Fibroblast of villous mesenchyme (primary cell): ENCODE results near the gene ZBTB48. TPM values are rescaled to one million over a fixed set of nuclear protein-coding genes. Genes with fewer than 3 reads are reported as not detected.

Source experiments
- DNase-seq: peaks from one replicate; pipeline ENCODE4 v3.0.0-alpha.2; 2010; ENCODE audit warnings: low read depth
- H3K4me3 ChIP-seq: 2 replicates; pipeline ENCODE4 v1.5.1; 2011; ENCODE audit warnings: low read depth, mild to moderate bottlenecking, low read length
- CTCF ChIP-seq: IDR thresholded peaks from 2 replicates; pipeline ENCODE4 v1.5.1; 2012; ENCODE audit warnings: low read depth, mild to moderate bottlenecking, low read length; ENCODE audit not compliant: insufficient read depth
- small RNA-seq: library from RNA; depleted of rRNA; stranded (forward); fragments of <200 nt; gene quantifications from one replicate; pipeline ENCODE3, GENCODE V24; 2012
- total RNA-seq: library from RNA; depleted of rRNA; stranded (reverse); fragments of >200 nt; gene quantifications from 2 replicates; pipeline ENCODE4 v1.2.3, GENCODE V29; 2012

ZBTB48 gene
- total RNA-seq, 1 donor, result 10.8 TPM

- no peak for TF ChIP-seq CTCF
- DNase-seq, result no peak
- H3K4me3 ChIP-seq, result no peak overlapping the region
These were observed 58.0 kb downstream of the ZBTB48 start for GRCh38 chr1:6637770-6638169.

GRCh38 chr1:6638226-6638625 is 58.4 kb downstream of the ZBTB48 start:
- no peak for TF ChIP-seq CTCF
- H3K4me3 ChIP-seq, result no peak overlapping the region
- peak; percentile 77 for DNase-seq

Small RNAs within 50 kb of the gene (small RNA-seq; reads per million reads assigned to genes)
- not detected for gene RNU6-731P

Other genes with a start within 250 kb of the ZBTB48 start
- gene ACOT7, start 186.2 kb upstream of the ZBTB48 start, total RNA-seq, result 16.1 and 17.3 TPM in 2 replicates
- 0.43 TPM in 1 of 2 replicates, not detected in the other for gene HES2, start 160.1 kb upstream of the ZBTB48 start, total RNA-seq
- not detected in 2 replicates for gene ESPN, start 155.2 kb upstream of the ZBTB48 start, total RNA-seq
- gene TNFRSF25, start 113.8 kb upstream of the ZBTB48 start, total RNA-seq, result 2.9 and 3.9 TPM in 2 replicates
- gene PLEKHG5, start 88.3 kb upstream of the ZBTB48 start, total RNA-seq, result 7.4 and 11.2 TPM in 2 replicates
- gene NOL9, start 25.5 kb upstream of the ZBTB48 start, total RNA-seq, result 30.9 and 39.3 TPM in 2 replicates
- gene TAS1R1, start 24.7 kb upstream of the ZBTB48 start, total RNA-seq, result under 0.01 TPM in 1 of 2 replicates, not detected in the other
- gene KLHL21, start 22.9 kb downstream of the ZBTB48 start, total RNA-seq, result 49.0 and 51.8 TPM in 2 replicates
- 16.8 TPM in 2 replicates for gene PHF13, start 33.7 kb downstream of the ZBTB48 start, total RNA-seq
- 18.7 and 19.4 TPM in 2 replicates for gene THAP3, start 44.9 kb downstream of the ZBTB48 start, total RNA-seq
- gene DNAJC11, start 121.8 kb downstream of the ZBTB48 start, total RNA-seq, result 30.3 and 38.9 TPM in 2 replicates
- gene CAMTA1, start 205.5 kb downstream of the ZBTB48 start, total RNA-seq, result 47.4 and 56.1 TPM in 2 replicates